AG10803 (cell line): Measurements from ENCODE around the gene FGF16.

Source experiments
- DNase-seq: peaks from one replicate; pipeline ENCODE4 v3.0.0; 2010; ENCODE audit warnings: low read depth
- H3K4me3 ChIP-seq: 2 replicates; pipeline ENCODE4 v1.5.1; 2011; ENCODE audit warnings: mild to moderate bottlenecking, low read length, control low read depth
- TF ChIP-seq, protein P1 (sequence below): conservative IDR thresholded peaks from 2 replicates; pipeline ENCODE4 v1.5.1; 2011; ENCODE audit warnings: mild to moderate bottlenecking, low read length, control low read depth, inconsistent platforms

FGF16 gene

GRCh38 chrX:77436271-77436670 is 10.9 kb upstream of the FGF16 start:
- H3K4me3 ChIP-seq = no peak overlapping the region
- no peak for DNase-seq
- TF ChIP-seq, protein P1, sequence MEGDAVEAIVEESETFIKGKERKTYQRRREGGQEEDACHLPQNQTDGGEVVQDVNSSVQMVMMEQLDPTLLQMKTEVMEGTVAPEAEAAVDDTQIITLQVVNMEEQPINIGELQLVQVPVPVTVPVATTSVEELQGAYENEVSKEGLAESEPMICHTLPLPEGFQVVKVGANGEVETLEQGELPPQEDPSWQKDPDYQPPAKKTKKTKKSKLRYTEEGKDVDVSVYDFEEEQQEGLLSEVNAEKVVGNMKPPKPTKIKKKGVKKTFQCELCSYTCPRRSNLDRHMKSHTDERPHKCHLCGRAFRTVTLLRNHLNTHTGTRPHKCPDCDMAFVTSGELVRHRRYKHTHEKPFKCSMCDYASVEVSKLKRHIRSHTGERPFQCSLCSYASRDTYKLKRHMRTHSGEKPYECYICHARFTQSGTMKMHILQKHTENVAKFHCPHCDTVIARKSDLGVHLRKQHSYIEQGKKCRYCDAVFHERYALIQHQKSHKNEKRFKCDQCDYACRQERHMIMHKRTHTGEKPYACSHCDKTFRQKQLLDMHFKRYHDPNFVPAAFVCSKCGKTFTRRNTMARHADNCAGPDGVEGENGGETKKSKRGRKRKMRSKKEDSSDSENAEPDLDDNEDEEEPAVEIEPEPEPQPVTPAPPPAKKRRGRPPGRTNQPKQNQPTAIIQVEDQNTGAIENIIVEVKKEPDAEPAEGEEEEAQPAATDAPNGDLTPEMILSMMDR = no peak

GRCh38 chrX:77436682-77437081 is 10.5 kb upstream of the FGF16 start:
- TF ChIP-seq, protein P1 = no peak
- H3K4me3 ChIP-seq = no peak overlapping the region
- DNase-seq = no peak

GRCh38 chrX:77440330-77440729 is 6.9 kb upstream of the FGF16 start:
- DNase-seq = no peak
- H3K4me3 ChIP-seq = no peak overlapping the region
- TF ChIP-seq, protein P1 = no peak

GRCh38 chrX:77441033-77441432 is 6.2 kb upstream of the FGF16 start:
- TF ChIP-seq, protein P1 = no peak
- no peak overlapping the region for H3K4me3 ChIP-seq
- no peak for DNase-seq

- H3K4me3 ChIP-seq = no peak overlapping the region
- DNase-seq = no peak
- TF ChIP-seq, protein P1 = no peak
Observed at GRCh38 chrX:77441479-77441878, 5.7 kb upstream of the FGF16 start.

GRCh38 chrX:77442728-77443127 is 4.5 kb upstream of the FGF16 start:
- TF ChIP-seq, protein P1 = no peak
- H3K4me3 ChIP-seq = no peak overlapping the region
- peak; percentile 67 for DNase-seq

DNA sequence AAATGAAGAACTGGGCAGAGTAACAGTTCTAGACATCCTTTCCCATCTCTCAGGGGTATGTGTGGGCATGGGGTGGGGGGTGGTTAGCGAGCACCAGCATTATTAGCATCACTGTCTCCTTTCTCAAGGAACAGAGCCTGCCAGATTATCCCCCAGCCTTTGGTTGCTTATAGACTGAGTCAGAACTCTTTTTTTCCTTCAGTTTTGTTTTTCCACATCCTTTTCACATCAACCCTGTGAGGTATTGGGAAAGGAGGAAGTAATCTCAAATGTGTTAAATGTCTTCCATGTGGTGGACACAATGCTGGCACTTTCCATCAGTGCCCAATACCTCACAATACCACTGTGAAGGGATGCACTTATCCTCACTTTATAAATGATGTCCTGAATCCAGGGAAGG is 3.1 kb upstream of the FGF16 start:
- TF ChIP-seq, protein P1 = no peak
- no peak for DNase-seq
- H3K4me3 ChIP-seq = no peak overlapping the region
